Fibroblast of the aortic adventitia (primary cell): Measurements from ENCODE around the gene HTRA1. TPM values are rescaled to one million over a fixed set of nuclear protein-coding genes. Genes with fewer than 3 reads are reported as not detected.

Experiments
- DNase-seq: peaks from one replicate; pipeline ENCODE4 v3.0.0-alpha.2; 2010; ENCODE audit warnings: low read depth
- H3K4me3 ChIP-seq: 2 replicates; pipeline ENCODE4 v1.5.1; 2011; ENCODE audit warnings: low read depth, mild to moderate bottlenecking, control low read depth, low read length, moderate library complexity
- total RNA-seq: library from RNA; depleted of rRNA; stranded (reverse); fragments of >200 nt; gene quantifications from 2 replicates; pipeline ENCODE4 v1.2.3, GENCODE V29; 2012; ENCODE audit warnings: low replicate concordance
- TF ChIP-seq, protein P1 (sequence below): IDR thresholded peaks from 2 replicates; pipeline ENCODE4 v1.5.1; 2011; ENCODE audit warnings: mild to moderate bottlenecking, low read length, control low read depth, inconsistent platforms; ENCODE audit not compliant: insufficient read depth

HTRA1 gene
- total RNA-seq, 1 donor: 156 TPM

DNA sequence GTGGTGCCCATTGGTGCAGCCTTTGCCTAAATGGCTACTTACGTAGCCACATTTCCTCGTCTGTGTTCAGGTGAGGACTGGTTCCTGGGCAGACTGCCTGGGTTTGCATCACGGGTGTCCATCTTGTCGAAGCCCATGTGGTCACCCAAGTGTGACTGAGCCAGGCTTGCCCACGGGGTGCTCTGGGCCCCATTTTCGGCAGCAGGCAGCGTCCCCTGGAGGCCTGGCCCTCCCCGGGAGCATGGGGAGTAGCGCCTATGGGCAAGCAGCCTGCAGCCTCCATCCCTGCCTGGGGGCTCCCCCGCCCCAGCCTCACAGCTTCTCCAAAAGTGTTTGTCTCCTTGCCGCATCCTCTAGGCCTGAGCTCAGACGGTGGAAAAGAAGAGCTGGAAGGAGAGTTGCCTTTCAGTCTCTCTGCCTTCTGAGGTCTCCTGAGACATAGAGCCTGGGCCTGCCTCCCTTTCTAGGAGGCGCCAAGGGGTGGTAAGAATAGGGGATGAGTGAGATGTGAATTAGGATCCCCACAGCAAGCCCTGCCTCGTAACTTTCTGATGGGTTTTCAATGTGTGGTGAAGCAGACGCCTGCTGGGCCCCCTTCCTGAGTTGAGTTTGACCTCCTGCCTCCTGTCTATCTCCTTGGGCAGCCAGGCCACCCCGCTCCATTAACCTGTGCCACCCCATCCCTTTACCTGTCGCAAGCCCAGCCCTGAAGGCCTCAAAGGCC lies 42.7 kb downstream of the HTRA1 start:
- no peak overlapping the region for H3K4me3 ChIP-seq
- TF ChIP-seq, protein P1, sequence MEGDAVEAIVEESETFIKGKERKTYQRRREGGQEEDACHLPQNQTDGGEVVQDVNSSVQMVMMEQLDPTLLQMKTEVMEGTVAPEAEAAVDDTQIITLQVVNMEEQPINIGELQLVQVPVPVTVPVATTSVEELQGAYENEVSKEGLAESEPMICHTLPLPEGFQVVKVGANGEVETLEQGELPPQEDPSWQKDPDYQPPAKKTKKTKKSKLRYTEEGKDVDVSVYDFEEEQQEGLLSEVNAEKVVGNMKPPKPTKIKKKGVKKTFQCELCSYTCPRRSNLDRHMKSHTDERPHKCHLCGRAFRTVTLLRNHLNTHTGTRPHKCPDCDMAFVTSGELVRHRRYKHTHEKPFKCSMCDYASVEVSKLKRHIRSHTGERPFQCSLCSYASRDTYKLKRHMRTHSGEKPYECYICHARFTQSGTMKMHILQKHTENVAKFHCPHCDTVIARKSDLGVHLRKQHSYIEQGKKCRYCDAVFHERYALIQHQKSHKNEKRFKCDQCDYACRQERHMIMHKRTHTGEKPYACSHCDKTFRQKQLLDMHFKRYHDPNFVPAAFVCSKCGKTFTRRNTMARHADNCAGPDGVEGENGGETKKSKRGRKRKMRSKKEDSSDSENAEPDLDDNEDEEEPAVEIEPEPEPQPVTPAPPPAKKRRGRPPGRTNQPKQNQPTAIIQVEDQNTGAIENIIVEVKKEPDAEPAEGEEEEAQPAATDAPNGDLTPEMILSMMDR: no peak
- no peak for DNase-seq

DNA sequence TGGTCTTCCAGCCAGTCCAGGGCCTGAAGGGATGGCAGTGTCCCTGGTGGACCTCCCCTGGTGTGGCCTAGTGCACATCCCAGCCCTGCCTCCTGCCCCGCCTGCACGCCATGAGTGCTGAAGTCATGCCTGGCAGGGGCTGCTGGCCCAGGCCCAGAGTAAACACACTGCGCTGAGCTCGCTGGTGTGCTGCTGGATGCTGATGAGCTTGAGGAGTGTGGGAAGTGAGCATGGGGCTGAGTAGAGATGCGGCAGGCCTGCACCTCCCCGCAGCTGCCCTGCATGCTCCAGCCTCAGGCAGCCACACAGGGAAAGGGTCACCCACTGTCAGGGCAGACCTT lies 43.2 kb downstream of the HTRA1 start:
- DNase-seq: peak; percentile 89
- H3K4me3 ChIP-seq: no peak overlapping the region
- TF ChIP-seq, protein P1: no peak

DNA sequence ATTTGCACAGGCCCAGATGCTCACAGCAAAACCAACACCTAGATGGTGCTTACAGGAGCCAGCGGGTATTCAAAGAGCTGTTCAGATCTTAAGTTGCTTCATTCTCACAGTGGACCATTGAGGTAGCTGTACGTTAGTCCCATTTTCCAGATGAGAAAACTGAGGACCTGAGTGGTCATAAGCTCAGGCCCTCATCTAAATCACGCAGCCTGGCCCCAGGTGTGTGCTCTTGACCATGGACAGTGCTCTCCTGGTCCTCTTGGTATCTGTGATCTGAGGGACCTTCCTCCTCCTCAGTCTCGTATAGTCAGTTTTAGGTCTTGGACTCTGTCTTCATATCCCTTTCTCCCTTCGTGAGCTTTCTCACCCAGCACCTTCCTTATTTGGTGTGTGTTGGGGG lies 43.7 kb downstream of the HTRA1 start:
- TF ChIP-seq, protein P1: no peak
- no peak overlapping the region for H3K4me3 ChIP-seq
- no peak for DNase-seq

DNA sequence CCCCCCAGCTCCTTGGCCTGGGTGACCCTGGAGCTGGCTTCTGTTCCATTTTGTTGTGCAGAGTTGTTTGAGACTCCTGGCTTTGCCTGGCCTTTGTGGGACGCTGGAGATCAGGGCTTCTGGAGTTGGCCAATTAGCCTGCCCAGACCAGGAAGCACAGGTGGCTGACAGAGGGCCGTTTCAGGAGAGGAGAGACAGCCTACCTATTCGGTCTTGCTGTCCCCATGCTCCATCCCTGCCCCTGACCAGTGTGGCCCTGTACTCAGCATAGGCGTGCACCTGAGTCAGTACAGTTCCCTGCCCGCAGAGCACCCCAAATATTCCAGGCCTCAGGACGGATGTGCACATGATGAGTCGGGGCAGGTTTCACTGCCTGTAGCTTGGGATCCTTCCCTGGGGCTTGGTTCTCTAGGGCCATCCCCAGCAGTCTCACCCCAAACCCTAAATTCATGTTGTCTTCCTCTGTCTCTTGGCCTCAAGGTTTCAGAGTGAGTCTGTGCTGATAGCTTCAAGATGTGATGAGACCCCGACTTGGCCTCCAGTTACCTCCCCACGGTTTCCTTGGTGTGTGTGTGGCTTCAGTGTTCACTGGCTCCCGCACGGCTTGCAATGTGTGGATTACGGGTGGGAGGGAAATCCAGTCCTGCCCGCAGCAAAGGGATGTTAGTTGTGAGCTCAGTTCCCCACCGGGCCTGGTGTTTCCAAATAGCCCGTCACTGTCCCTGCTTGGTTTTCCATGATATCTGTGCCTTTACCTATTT lies 44.7 kb downstream of the HTRA1 start:
- no peak for DNase-seq
- TF ChIP-seq, protein P1: no peak
- H3K4me3 ChIP-seq: no peak overlapping the region

DNA sequence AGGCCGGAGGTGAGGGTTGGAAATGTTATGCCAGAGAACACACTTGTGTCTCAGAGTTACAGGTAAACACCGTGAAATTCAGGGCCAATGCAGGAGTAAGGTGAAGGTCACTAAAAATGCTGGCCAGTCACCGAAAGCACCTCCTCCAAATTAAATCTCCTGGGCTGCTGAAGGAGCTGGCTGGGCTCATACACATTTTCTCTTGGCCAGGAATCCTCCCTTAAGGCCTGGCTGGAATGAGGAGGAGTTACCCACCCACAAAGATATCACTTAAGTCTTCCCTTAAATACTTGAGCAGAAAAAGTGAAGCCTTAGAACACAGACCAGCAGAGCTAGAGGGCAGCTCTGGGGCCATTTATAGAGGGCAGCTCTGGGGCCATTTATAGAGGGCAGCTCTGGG lies 46.3 kb downstream of the HTRA1 start:
- peak; percentile 22 for DNase-seq
- TF ChIP-seq, protein P1: no peak
- H3K4me3 ChIP-seq: no peak overlapping the region

DNA sequence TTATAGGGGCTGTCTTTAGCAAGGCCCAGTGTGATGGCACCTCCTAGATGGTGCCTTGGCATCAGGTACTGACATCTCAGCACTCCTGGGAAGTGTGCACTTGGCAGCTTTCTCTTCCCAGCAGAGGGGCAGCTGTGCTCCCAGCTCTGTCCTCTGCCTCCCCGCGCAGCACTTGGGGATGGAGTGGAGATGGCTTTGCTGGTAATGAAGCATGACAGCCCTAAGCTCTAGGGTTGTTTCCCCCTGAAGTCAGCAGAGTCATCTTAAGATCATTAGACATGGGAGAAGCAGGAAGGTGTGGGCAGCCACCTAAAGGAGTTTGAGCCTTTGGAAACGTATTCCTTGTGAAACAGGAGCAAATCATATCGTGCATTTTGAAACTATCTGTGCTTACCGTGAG lies 46.7 kb downstream of the HTRA1 start:
- no peak for DNase-seq
- TF ChIP-seq, protein P1: no peak
- no peak overlapping the region for H3K4me3 ChIP-seq

DNA sequence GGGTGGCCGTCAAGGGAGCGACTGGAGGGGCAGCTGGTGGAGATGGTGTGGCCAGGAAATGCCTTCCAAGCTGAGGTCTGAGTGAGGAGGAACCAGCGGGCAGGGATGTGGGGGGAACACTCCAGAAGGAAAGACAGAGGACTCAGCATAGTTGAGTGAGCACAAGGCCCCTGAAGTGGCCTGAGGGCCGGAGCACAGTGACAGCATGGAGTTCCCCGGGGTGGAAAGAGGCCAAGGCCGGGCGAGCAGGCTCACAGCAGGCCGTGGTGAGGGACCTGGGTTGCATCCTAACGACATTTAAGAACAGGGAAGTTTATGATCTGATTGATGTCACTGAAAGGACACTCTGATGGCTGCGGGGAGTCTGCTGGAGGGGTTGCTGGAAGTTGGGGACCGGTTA lies 48.0 kb downstream of the HTRA1 start:
- H3K4me3 ChIP-seq: no peak overlapping the region
- TF ChIP-seq, protein P1: no peak
- no peak for DNase-seq
